22Rv1 (cell line): ENCODE data around the gene GRIK5.

Experiments
- CTCF ChIP-seq: fragments of 450-650 bp; IDR thresholded peaks from 2 replicates; pipeline ENCODE4 v1.5.1; 2017; ENCODE audit warnings: mild to moderate bottlenecking
- ZFX ChIP-seq: fragments of 450-650 bp; IDR thresholded peaks from 2 replicates; pipeline ENCODE4 v1.6.1; 2017; ENCODE audit warnings: antibody characterized with exemption, borderline replicate concordance

DNA sequence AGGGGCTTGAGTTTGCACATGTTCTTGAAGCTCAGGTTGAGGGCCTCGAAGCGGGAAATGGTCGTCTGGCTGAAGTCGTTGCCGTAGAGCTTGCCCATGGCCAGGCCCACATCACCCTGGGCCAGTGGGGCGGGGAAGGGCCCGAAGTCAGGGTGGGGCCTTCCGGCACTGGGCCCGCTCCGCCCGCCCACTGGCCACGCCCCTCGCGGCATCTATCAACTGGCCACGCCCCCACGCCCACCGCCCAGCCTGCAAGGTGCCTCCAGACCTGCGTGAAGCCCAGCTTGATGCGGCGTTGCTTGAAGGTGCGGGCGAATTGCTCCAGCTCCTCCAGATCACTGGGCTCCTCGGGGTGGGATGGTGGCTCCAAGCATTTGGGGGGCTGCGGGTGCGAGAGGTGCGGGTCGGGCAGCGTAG is 25.8 kb upstream of the GRIK5 start:
- no peak for TF ChIP-seq CTCF
- no peak for TF ChIP-seq ZFX
